Spleen (tissue), 11 donors: ENCODE results near the gene KCNA4. TPM values are rescaled to one million over a fixed set of nuclear protein-coding genes. Genes with fewer than 3 reads are reported as not detected.
"Not testable (repeated sequence)": the region's sequence is repeated elsewhere in the genome, so short reads cannot be mapped to it uniquely, and the experiment has no call there.

Source experiments
- DNase-seq: peaks from one replicate; pipeline ENCODE4 v3.0.0-alpha.2; 2020
- H3K27ac ChIP-seq, 8 donors: fragments of 200-600 bp; sonication (generic) in 7 of 8; 1 replicate in 4 of 8; 2 replicates in 4 of 8; pipeline versions ENCODE4 v1.5.0 to v1.8.0; 2016 to 2021; ENCODE audit warnings: inconsistent platforms in 4 of 8, mild to moderate bottlenecking in 4 of 8, moderate library complexity in 1 of 8
- H3K27me3 ChIP-seq, 7 donors: fragments of 200-600 bp; sonication (generic) in 6 of 7; replicated peaks in 1 of 7; 1 replicate in 4 of 7; 2 replicates in 3 of 7; pipeline versions ENCODE4 v1.5.0 to v1.8.0; 2016 to 2021; ENCODE audit warnings: inconsistent platforms in 3 of 7, mild to moderate bottlenecking in 1 of 7
- H3K36me3 ChIP-seq, 6 donors: fragments of 200-600 bp; sonication (generic) in 5 of 6; 1 replicate in 4 of 6; 2 replicates in 2 of 6; pipeline versions ENCODE4 v1.5.0 to v1.8.0; 2016 to 2021; ENCODE audit warnings: inconsistent platforms in 2 of 6
- H3K4me1 ChIP-seq, 6 donors: fragments of 200-600 bp; sonication (generic) in 5 of 6; 1 replicate in 3 of 6; 2 replicates in 3 of 6; pipeline versions ENCODE4 v1.5.0 to v1.8.0; 2016 to 2021; ENCODE audit warnings: inconsistent platforms in 3 of 6
- H3K4me3 ChIP-seq, 8 donors: fragments of 200-600 bp; sonication (generic) in 7 of 8; 1 replicate in 4 of 8; 2 replicates in 4 of 8; pipeline versions ENCODE4 v1.5.0 to v1.8.0; 2016 to 2021; ENCODE audit warnings: inconsistent platforms in 4 of 8, mild to moderate bottlenecking in 4 of 8, moderate library complexity in 2 of 8
- H3K9me3 ChIP-seq, 8 donors: fragments of 200-600 bp; sonication (generic) in 7 of 8; 1 replicate in 4 of 8; 2 replicates in 4 of 8; pipeline versions ENCODE4 v1.5.0 to v1.8.0; 2016 to 2021; ENCODE audit warnings: inconsistent platforms in 4 of 8
- POLR2A ChIP-seq, 3 donors: fragments of 450-650 bp; IDR thresholded peaks; one replicate each; pipeline ENCODE4 v1.5.1; 2017; ENCODE audit warnings: antibody characterized with exemption in 3 of 3, mild to moderate bottlenecking in 1 of 3
- POLR2AphosphoS5 ChIP-seq, 3 donors: sonication (generic); formaldehyde crosslinking; IDR thresholded peaks; one replicate each; pipeline ENCODE4 v1.5.1; 2017; ENCODE audit warnings: antibody characterized with exemption in 3 of 3
- WGBS, 5 donors: extraction: QIAGEN DNeasy Blood & Tissue Kit in 3 of 5; methylation state at CpG; one replicate each; pipeline versions ENCODE4 v1.1.5 to v1.1.7; 2013 to 2018; 5-methylcytosine and 5-hydroxymethylcytosine counted together
- intact Hi-C: fragments of 100-400 bp; cut with DNase I; formaldehyde crosslinking; loops from one replicate; pipeline ENCODE4 v1.15.0; 2023; ENCODE audit warnings: low total_unique reads
- polyA plus RNA-seq, 3 donors: library from polyadenylated mRNA; stranded (reverse); fragments of 200-250 nt; gene quantifications; one replicate each; pipeline ENCODE4 v1.2.1, GENCODE V29; 2013
- total RNA-seq, 7 donors: library from RNA; depleted of rRNA in 3 of 7; stranded (reverse); fragments of >200 nt in 3 of 7; fragmentation: NEBNext Ultra II Directional in 4 of 7; extraction: Animal tissue kit (Norgen Biotek cat#: 25700) in 4 of 7; gene quantifications; one replicate each; pipeline versions ENCODE4 v1.1.0 to v1.2.1, GENCODE V29; 2016 to 2021
- TF ChIP-seq, protein P1 (sequence below), 11 experiments: fragments of 200-600 bp in 7 of 11; fragments of 450-650 bp in 4 of 11; sonication (generic) in 4 of 11; IDR thresholded peaks in 8 of 11; conservative IDR thresholded peaks in 3 of 11; 1 replicate in 7 of 11; 2 replicates in 4 of 11; pipeline versions ENCODE4 v1.4.0 to v1.8.0; 2016 to 2021; ENCODE audit warnings: antibody characterized with exemption in 11 of 11, inconsistent platforms in 4 of 11, mild to moderate bottlenecking in 1 of 11
- donor health status: healthy with polysubstance abuse.
- donor health status: DM: no; HTN: no; CAD: no; lungs with moderate emphysema.
- donor health status: DM: no; HTN: no; CAD: no.
- donor health status: Bipolar disorder and iron deficiency.
- donor health status: healthy.
- donor health status: DM: no; HTN: no; CAD: no.
- donor health status: DM: yes; HTN: yes; CAD: no.

KCNA4 gene
- total and polyA plus RNA-seq, 10 donors, result not detected

DNA sequence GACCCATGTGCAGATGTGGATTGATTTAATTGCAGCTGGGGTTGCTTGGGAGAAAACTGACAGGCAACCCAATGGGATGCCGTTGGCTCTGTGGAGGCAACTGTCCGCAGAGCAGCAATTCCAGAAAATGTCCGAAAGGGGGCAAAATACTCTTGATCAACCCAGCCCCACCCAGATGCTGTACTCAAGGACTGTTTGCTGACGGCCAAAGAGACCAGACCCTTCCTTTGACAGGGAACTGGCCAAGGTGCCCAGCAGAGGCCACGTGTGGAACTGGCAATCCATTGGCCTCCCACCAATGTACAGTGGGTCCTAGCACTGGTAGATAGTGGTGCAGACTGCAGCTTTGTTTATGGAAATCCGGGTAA lies 29.7 kb upstream of the KCNA4 start:
- no peaks in the 10 kb centered on the region for H3K27me3 ChIP-seq
- no peak overlapping the region for H3K4me3 ChIP-seq
- no peaks in the 10 kb centered on the region for H3K36me3 ChIP-seq
- H3K27ac ChIP-seq, result no peak overlapping the region
- TF ChIP-seq POLR2A (IDR thresholded peaks at IDR 0.05) (no peak), POLR2AphosphoS5 (IDR thresholded peaks at IDR 0.05) (no peak)
- TF ChIP-seq, protein P1, sequence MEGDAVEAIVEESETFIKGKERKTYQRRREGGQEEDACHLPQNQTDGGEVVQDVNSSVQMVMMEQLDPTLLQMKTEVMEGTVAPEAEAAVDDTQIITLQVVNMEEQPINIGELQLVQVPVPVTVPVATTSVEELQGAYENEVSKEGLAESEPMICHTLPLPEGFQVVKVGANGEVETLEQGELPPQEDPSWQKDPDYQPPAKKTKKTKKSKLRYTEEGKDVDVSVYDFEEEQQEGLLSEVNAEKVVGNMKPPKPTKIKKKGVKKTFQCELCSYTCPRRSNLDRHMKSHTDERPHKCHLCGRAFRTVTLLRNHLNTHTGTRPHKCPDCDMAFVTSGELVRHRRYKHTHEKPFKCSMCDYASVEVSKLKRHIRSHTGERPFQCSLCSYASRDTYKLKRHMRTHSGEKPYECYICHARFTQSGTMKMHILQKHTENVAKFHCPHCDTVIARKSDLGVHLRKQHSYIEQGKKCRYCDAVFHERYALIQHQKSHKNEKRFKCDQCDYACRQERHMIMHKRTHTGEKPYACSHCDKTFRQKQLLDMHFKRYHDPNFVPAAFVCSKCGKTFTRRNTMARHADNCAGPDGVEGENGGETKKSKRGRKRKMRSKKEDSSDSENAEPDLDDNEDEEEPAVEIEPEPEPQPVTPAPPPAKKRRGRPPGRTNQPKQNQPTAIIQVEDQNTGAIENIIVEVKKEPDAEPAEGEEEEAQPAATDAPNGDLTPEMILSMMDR (IDR thresholded peaks at IDR 0.05 in 8 of 11, conservative IDR thresholded peaks at IDR 0.05 in 3 of 11), result no peak
- peaks cover 0 to 6% (median 0%) of the 10 kb centered on the region in 8 donors for H3K9me3 ChIP-seq
- no peak for DNase-seq
- no peaks in the 10 kb centered on the region for H3K4me1 ChIP-seq
- 28 to 47% (median 38%) methylated on average over 5 to 6 of the region's 6 CpGs for WGBS, 5 donors
- intact Hi-C loops, result no loop called here

DNA sequence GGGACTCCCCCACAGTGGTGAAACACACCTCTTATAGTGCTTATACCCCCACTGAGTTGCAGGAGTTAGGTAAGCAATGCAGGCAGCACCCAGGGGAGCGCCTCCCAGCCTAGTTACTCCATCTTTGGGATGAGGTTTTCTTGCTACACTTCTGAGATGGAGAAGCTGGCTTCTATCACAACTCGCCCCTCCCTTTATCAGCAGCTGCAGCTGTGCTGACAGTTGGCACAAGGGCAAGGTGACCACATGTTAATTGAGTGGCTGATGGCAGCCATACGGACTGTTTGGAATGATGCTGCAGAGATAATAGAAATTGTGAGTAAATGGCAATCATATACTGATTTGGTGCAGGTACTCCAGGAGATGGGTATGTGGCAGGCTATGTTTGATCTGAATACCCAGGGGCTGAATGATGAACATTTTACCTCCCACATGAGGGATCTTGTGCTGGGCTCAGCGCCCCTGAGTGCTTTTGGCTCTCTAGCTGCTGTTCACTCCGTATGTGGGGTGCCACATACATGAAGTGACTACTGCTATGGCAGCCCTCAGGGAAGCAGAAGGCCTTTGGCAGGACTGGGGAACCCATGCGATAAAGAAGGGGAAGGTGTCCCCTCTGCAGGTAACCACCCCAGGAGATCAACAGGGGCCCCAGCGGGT lies 29.2 kb upstream of the KCNA4 start:
- DNase-seq, result no peak
- H3K4me1 ChIP-seq, result no peaks in the 10 kb centered on the region
- H3K9me3 ChIP-seq, result peaks cover 0 to 6% (median 0%) of the 10 kb centered on the region in 8 donors
- no peaks in the 10 kb centered on the region for H3K36me3 ChIP-seq
- intact Hi-C loops, result no loop called here
- no peak overlapping the region for H3K27ac ChIP-seq
- H3K27me3 ChIP-seq, result no peaks in the 10 kb centered on the region
- TF ChIP-seq, protein P1 (IDR thresholded peaks at IDR 0.05 in 8 of 11, conservative IDR thresholded peaks at IDR 0.05 in 3 of 11), result no peak
- no peak for TF ChIP-seq POLR2A (IDR thresholded peaks at IDR 0.05)
- no peak for TF ChIP-seq POLR2AphosphoS5 (IDR thresholded peaks at IDR 0.05)
- no peak overlapping the region for H3K4me3 ChIP-seq
- WGBS, 5 donors, result 51 to 61% (median 58%) methylated on average over 7 of the region's 7 CpGs

DNA sequence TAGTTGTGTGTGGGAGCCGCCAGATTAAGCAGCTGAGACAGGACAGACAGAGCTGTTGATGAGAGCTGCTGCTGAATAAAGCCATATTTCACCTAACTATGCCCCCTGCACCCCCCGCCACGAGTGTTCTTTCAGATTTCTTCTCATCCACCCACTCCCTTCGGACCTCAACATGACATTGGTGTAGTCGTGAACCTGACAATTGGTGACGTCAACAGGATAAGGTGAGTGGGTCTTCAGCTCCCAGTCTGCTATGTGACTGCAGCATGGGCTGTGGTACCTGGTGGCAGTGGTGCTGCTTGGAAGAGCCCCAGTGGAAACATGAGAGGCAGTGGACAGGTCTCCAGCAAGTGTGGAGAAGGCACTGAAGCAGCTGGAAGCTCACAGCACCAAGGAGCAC lies 28.3 kb upstream of the KCNA4 start:
- intact Hi-C loops, result no loop called here
- H3K9me3 ChIP-seq, result peaks cover 0 to 6% (median 0%) of the 10 kb centered on the region in 8 donors
- TF ChIP-seq, protein P1 (IDR thresholded peaks at IDR 0.05 in 8 of 11, conservative IDR thresholded peaks at IDR 0.05 in 3 of 11), result no peak
- no peak for TF ChIP-seq POLR2A (IDR thresholded peaks at IDR 0.05)
- no peak for TF ChIP-seq POLR2AphosphoS5 (IDR thresholded peaks at IDR 0.05)
- no peak overlapping the region for H3K4me3 ChIP-seq
- 65 to 80% (median 72%) methylated on average over 6 of the region's 6 CpGs for WGBS, 5 donors
- H3K36me3 ChIP-seq, result no peaks in the 10 kb centered on the region
- no peak for DNase-seq
- H3K27ac ChIP-seq, result no peak overlapping the region
- H3K27me3 ChIP-seq, result no peaks in the 10 kb centered on the region
- no peaks in the 10 kb centered on the region for H3K4me1 ChIP-seq

DNA sequence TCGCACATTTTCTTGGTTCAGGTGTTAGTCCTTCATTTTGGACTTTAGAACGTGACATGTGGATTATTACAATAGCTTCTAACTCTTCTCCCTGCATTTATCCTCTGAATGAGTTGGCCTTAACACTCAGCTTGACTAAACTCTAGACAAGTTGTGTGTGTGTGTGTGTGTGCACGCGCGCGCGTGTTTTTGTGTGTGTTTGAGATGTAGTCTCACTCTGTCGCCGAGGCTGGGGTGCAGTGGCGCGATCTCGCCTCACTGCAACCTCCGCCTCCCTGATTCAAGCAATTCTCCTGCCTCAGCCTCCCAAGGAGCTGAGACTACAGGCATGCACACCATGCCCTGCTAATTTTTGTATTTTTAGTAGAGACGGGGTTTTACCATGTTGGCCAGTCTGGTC lies 24.3 kb upstream of the KCNA4 start:
- intact Hi-C loops, result no loop called here
- H3K27me3 ChIP-seq, result no peaks in the 10 kb centered on the region
- H3K36me3 ChIP-seq, result no peaks in the 10 kb centered on the region
- no peak for TF ChIP-seq POLR2A (IDR thresholded peaks at IDR 0.05)
- TF ChIP-seq, protein P1 (IDR thresholded peaks at IDR 0.05 in 8 of 11, conservative IDR thresholded peaks at IDR 0.05 in 3 of 11), result no peak
- no peak overlapping the region for H3K4me3 ChIP-seq
- no peak overlapping the region for H3K27ac ChIP-seq
- DNase-seq, result peak; percentile 30
- peaks cover 0 to 6% (median 0%) of the 10 kb centered on the region in 8 donors for H3K9me3 ChIP-seq
- whole genome bisulfite sequencing, 5 donors, result 89 to 94% (median 92%) methylated on average over 14 of the region's 14 CpGs
- no peaks in the 10 kb centered on the region for H3K4me1 ChIP-seq

DNA sequence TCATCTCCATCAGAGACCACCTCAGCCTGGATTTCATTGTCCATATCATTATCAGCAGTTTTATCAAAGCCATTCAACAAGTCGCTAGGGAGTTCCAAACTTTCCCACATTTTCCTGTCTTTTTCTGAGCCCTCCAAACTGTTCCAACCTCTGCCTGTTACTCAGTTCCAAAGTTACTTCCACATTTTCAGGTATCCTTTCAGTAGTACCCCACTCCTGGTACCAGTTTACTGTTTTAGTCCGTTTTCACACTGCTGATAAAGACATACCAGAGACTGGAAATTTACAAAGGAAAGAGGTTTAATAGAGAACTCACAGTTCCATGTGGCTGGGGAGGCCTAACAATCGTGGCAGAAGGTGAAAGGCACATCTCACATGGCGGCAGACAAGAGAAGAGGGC lies 17.9 kb upstream of the KCNA4 start:
- H3K4me1 ChIP-seq, H3K27ac ChIP-seq, H3K27me3 ChIP-seq, intact Hi-C loops, H3K36me3 ChIP-seq, DNase-seq, H3K4me3 ChIP-seq: not testable (repeated sequence)
- H3K9me3 ChIP-seq, result peaks cover 0 to 23% (median 11%) of the 10 kb centered on the region in 8 donors
- WGBS, 5 donors, result 59 to 72% (median 70%) methylated on average over 4 of the region's 4 CpGs

DNA sequence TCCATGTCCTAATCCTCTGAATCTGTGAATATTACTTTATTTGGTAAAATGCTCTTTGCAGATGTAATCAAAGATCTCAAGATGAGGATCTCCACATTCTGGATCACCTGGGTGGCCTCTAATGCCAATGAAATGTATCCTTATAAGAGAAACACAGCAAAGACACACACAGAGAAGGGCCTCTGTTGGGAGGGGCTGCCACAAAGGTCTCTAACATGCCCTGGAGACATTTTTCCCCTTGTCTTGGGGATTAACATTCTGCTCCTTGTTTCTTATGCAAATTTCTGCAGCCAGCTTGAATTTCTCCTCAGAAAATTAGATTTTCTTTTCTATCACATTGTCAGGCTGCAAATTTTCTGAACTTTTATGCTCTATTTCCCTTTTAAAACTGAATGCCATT lies 17.3 kb upstream of the KCNA4 start:
- H3K4me1 ChIP-seq, H3K27me3 ChIP-seq, DNase-seq, intact Hi-C loops, H3K4me3 ChIP-seq, H3K36me3 ChIP-seq, H3K27ac ChIP-seq: not testable (repeated sequence)
- H3K9me3 ChIP-seq, result peaks cover 0 to 23% (median 11%) of the 10 kb centered on the region in 8 donors
